Measurements from ENCODE around the gene LRRC8C. TPM values are rescaled to one million over a fixed set of nuclear protein-coding genes. Genes with fewer than 3 reads are reported as not detected.

LRRC8C gene
- total and polyA plus RNA-seq, 2 of the 8 experiments (the other 6 are each of a cell fraction or from before 2014, with no cell fraction given): 1.1 to 2.1 TPM

DNA sequence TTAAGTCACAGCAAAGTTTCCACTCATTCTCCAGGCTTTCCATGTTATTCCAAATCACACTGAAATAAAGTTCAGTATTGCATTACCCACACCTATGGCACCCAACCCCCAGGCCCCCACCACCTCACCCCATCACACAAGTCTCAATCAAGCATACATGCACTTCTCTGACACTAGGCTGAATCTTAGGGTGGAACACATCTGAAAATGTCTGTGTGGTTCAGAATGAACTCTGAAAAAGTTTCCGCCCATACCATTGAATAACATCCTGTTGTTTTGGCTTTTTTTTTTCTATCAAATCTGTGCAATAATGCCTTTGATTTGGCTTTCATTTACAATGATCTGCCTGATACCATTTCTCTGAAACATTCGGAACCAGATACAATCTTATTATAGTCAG, 25.8 kb upstream of the LRRC8C start:
- no peak for FAIRE-seq

More for the DNA sequence above, 25.8 kb upstream of the LRRC8C start:
- Histone ChIP-seq H3K23ac (ENCODE audit: insufficient read length) (no peak overlapping the region), H2BK20ac (ENCODE audit: low read length) (no peak overlapping the region), H2BK15ac (ENCODE audit: low read length) (no peak overlapping the region), H3K36me3 (ENCODE audit: control insufficient read depth in 2 of 4, insufficient read depth in 4 of 4, low read length in 3 of 4) (no peaks in the 10 kb centered on the region), H3K79me1 (ENCODE audit: low read depth, low read length) (no peaks in the 10 kb centered on the region), H3K4me3 (ENCODE audit: extremely low read depth in 1 of 4, insufficient read depth in 2 of 4, low read depth in 3 of 4, low read length in 4 of 4) (no peak overlapping the region), H4K5ac (ENCODE audit: insufficient read length, low read depth, low read length) (no peak overlapping the region), H2BK5ac (ENCODE audit: low read depth, low read length) (no peak overlapping the region), H3K14ac (ENCODE audit: insufficient read length) (no peak overlapping the region), H4K8ac (ENCODE audit: extremely low read depth, insufficient read depth, low read length) (no peak overlapping the region), H3K4me2 (ENCODE audit: insufficient read depth in 1 of 2, low read depth in 2 of 2, low read length in 2 of 2) (no peak overlapping the region), H3K56ac (replicated peaks; ENCODE audit: insufficient read length, low read depth, low read length) (no peak overlapping the region), H4K20me1 (replicated peaks in 1 of 2; ENCODE audit: control insufficient read depth in 1 of 2, insufficient read depth in 2 of 2, low read length in 2 of 2) (no peaks in the 10 kb centered on the region), H4K91ac (replicated peaks; ENCODE audit: insufficient read length, low read length) (no peak overlapping the region), H3K23me2 (ENCODE audit: low read depth, low read length) (no peaks in the 10 kb centered on the region), H3K4me1 (replicated peaks in 1 of 4; ENCODE audit: control insufficient read depth in 3 of 4, insufficient read depth in 4 of 4, low read length in 3 of 4) (no peaks in the 10 kb centered on the region), H2BK12ac (ENCODE audit: low read depth, low read length) (no peak overlapping the region), H2BK120ac (replicated peaks; ENCODE audit: low read depth, low read length) (no peak overlapping the region), H3K18ac (ENCODE audit: extremely low read depth, low read length) (no peak overlapping the region), H3K9me3 (ENCODE audit: insufficient read depth in 2 of 2, low read depth in 1 of 2, low read length in 1 of 2) (no peaks in the 10 kb centered on the region), H3K4ac (replicated peaks; ENCODE audit: insufficient read length, low read depth, low read length) (no peak overlapping the region), H2AK5ac (ENCODE audit: low read depth, low read length) (no peak overlapping the region), H2AFZ (ENCODE audit: low read length) (no peak overlapping the region), H3K27ac (ENCODE audit: low read depth, low read length) (no peak overlapping the region), H3K27me3 (replicated peaks in 1 of 4; ENCODE audit: control insufficient read depth in 3 of 4, extremely low read depth in 1 of 4, insufficient read depth in 3 of 4, low read length in 3 of 4) (no peaks in the 10 kb centered on the region; a peak in 1 of 7 replicates), H3K79me2 (ENCODE audit: control insufficient read depth in 1 of 2, insufficient read depth in 2 of 2, low read length in 2 of 2) (no peaks in the 10 kb centered on the region), H3K9ac (replicated peaks in 1 of 4; ENCODE audit: extremely low read depth in 1 of 4, low read depth in 3 of 4, low read length in 3 of 4) (no peak overlapping the region)
- CTCF ChIA-PET (ENCODE audit: partially characterized antibody): interaction anchor here (0.8 to 3.3 kb wide), 3 partner anchors 57 to 156 kb away, joined by 3 to 16 read pairs (median 3); no protein-coding TSS in a partner anchor
- DNase-seq (ENCODE audit: low read depth in 1 of 2, low spot score in 2 of 2): no peak
- TF ChIP-seq JUN (IDR thresholded peaks at IDR 0.05; ENCODE audit: low read depth, low read length) (no peak), ASH2L (IDR thresholded peaks at IDR 0.05; ENCODE audit: low read length) (no peak), TBP (IDR thresholded peaks at IDR 0.05; ENCODE audit: low read depth, low read length) (no peak), POU5F1 (IDR thresholded peaks at IDR 0.05; ENCODE audit: low read depth, low read length) (no peak), SP1 (IDR thresholded peaks at IDR 0.05; ENCODE audit: low read depth, low read length) (no peak), ZNF274 (IDR thresholded peaks at IDR 0.05; ENCODE audit: borderline replicate concordance, extremely low read depth, low read length) (no peak), RAD21 (IDR thresholded peaks at IDR 0.05 in 1 of 2, conservative IDR thresholded peaks at IDR 0.05 in 1 of 2; ENCODE audit: low read depth in 2 of 2, low read length in 2 of 2) (no peak)
- POLR2A ChIA-PET (ENCODE audit: partially characterized antibody): no interaction called here
- 89% methylated on average over 2 of the region's 2 CpGs; no CpG with 5 or more reads in 1 of the 2 experiments for WGBS, 2 experiments (ENCODE audit: extremely low coverage in 1 of 2, insufficient coverage in 1 of 2, insufficient read length in 1 of 2, insufficient replicate concordance in 2 of 2, low coverage in 1 of 2, low lambda C conversion rate in 2 of 2, missing lambda C conversion rate in 1 of 2)

Data from H1 (cell line).